ENCODE data around the gene BRINP3.
"Not testable (repeated sequence)": the region's sequence is repeated elsewhere in the genome, so short reads cannot be mapped to it uniquely, and the experiment has no call there.

BRINP3 gene

GRCh38 chr1:190126728-190127127, 350.9 kb downstream of the BRINP3 start:
- in situ Hi-C loops (cut with MboI; ENCODE audit: low sequenced_read_pairs) = no loop called here

GRCh38 chr1:190124068-190124467, 353.6 kb downstream of the BRINP3 start:
- in situ Hi-C loops (cut with MboI; ENCODE audit: low sequenced_read_pairs) = no loop called here

- in situ Hi-C loops (cut with MboI; ENCODE audit: low sequenced_read_pairs) = not testable (repeated sequence)
Measured at GRCh38 chr1:190120564-190120963, 357.1 kb downstream of the BRINP3 start.

GRCh38 chr1:190119683-190120082, 358.0 kb downstream of the BRINP3 start:
- in situ Hi-C loops (cut with MboI; ENCODE audit: low sequenced_read_pairs) = no loop called here

GRCh38 chr1:190116921-190117320, 360.7 kb downstream of the BRINP3 start:
- in situ Hi-C loops (cut with MboI; ENCODE audit: low sequenced_read_pairs) = no loop called here

GRCh38 chr1:190104961-190105360, 372.7 kb downstream of the BRINP3 start:
- in situ Hi-C loops (cut with MboI; ENCODE audit: low sequenced_read_pairs) = no loop called here

- in situ Hi-C loops (cut with MboI; ENCODE audit: low sequenced_read_pairs) = no loop called here
Measured at GRCh38 chr1:190102757-190103326, 374.8 kb downstream of the BRINP3 start.

- in situ Hi-C loops (cut with MboI; ENCODE audit: low sequenced_read_pairs) = no loop called here
Measured at GRCh38 chr1:190101756-190102155, 375.9 kb downstream of the BRINP3 start.

GRCh38 chr1:190098756-190099155, 378.9 kb downstream of the BRINP3 start:
- in situ Hi-C loops (cut with MboI; ENCODE audit: low sequenced_read_pairs) = no loop called here

GRCh38 chr1:190098107-190098506, 379.6 kb downstream of the BRINP3 start:
- in situ Hi-C loops (cut with MboI; ENCODE audit: low sequenced_read_pairs) = no loop called here

GRCh38 chr1:190095596-190095995, 382.1 kb downstream of the BRINP3 start:
- in situ Hi-C loops (cut with MboI; ENCODE audit: low sequenced_read_pairs) = no loop called here

- in situ Hi-C loops (cut with MboI; ENCODE audit: low sequenced_read_pairs) = no loop called here
Measured at GRCh38 chr1:190084552-190084951, 393.1 kb downstream of the BRINP3 start.

- in situ Hi-C loops (cut with MboI; ENCODE audit: low sequenced_read_pairs) = no loop called here
Measured at GRCh38 chr1:190068304-190068703, 409.4 kb downstream of the BRINP3 start.

- in situ Hi-C loops (cut with MboI; ENCODE audit: low sequenced_read_pairs) = no loop called here
Measured at GRCh38 chr1:190067592-190067991, 410.1 kb downstream of the BRINP3 start.

GRCh38 chr1:190066011-190066410, 411.7 kb downstream of the BRINP3 start:
- in situ Hi-C loops (cut with MboI; ENCODE audit: low sequenced_read_pairs) = no loop called here

GRCh38 chr1:190049314-190049713, 428.4 kb downstream of the BRINP3 start:
- in situ Hi-C loops (cut with MboI; ENCODE audit: low sequenced_read_pairs) = no loop called here
